Lung (tissue), 12 donors: ENCODE measurements around the gene EID1. TPM values are rescaled to one million over a fixed set of nuclear protein-coding genes. Genes with fewer than 3 reads are reported as not detected.

Experiments
- ATAC-seq: fragments of 200-7000 bp; cut with Tn5 transposase; one replicate; pipeline ENCODE4 v1.9.1; 2020; ENCODE audit warnings: moderate number of reproducible peaks; ENCODE audit not compliant: insufficient read depth, low FRiP score
- DNase-seq, 3 donors: peaks; one replicate each; pipeline ENCODE4 v3.0.0-alpha.2; 2013 to 2017
- H3K27ac ChIP-seq, 2 donors: one replicate each; pipeline ENCODE4 v1.5.1; 2013; ENCODE audit warnings: mild to moderate bottlenecking in 2 of 2, moderate library complexity in 2 of 2, control low read depth in 1 of 2, inconsistent platforms in 1 of 2, low read depth in 1 of 2, low read length in 1 of 2
- H3K27me3 ChIP-seq, 3 donors: one replicate each; pipeline ENCODE4 v1.5.1; 2013; ENCODE audit warnings: low read length in 2 of 3; ENCODE audit not compliant: control insufficient read depth in 3 of 3, insufficient read depth in 3 of 3
- H3K36me3 ChIP-seq, 4 donors: one replicate each; pipeline ENCODE4 v1.5.1; 2013; ENCODE audit warnings: low read length in 4 of 4, mild to moderate bottlenecking in 1 of 4, moderate library complexity in 1 of 4; ENCODE audit not compliant: control insufficient read depth in 4 of 4, insufficient read depth in 4 of 4
- H3K4me1 ChIP-seq, 5 donors: one replicate each; pipeline ENCODE4 v1.5.1; 2013; ENCODE audit warnings: low read length in 5 of 5, mild to moderate bottlenecking in 2 of 5, moderate library complexity in 1 of 5; ENCODE audit not compliant: control insufficient read depth in 5 of 5, insufficient read depth in 5 of 5
- H3K4me3 ChIP-seq: one replicate; pipeline ENCODE4 v1.5.1; 2013; ENCODE audit warnings: mild to moderate bottlenecking, control low read depth, moderate library complexity
- H3K9ac ChIP-seq, 2 donors: one replicate each; pipeline ENCODE4 v1.5.1; 2013; ENCODE audit warnings: low read length in 2 of 2, control low read depth in 1 of 2; ENCODE audit not compliant: insufficient read depth in 1 of 2
- H3K9me3 ChIP-seq, 4 donors: one replicate each; pipeline ENCODE4 v1.5.1; 2013; ENCODE audit warnings: low read length in 3 of 4, mild to moderate bottlenecking in 1 of 4, moderate library complexity in 1 of 4; ENCODE audit not compliant: control insufficient read depth in 4 of 4, insufficient read depth in 3 of 4
- CTCF ChIP-seq: IDR thresholded peaks from 2 replicates; pipeline ENCODE4 v1.5.1; 2012; ENCODE audit warnings: mild to moderate bottlenecking; ENCODE audit errors: control extremely low read depth, extremely low read depth
- WGBS, 2 donors: extraction: QIAGEN DNeasy Blood & Tissue Kit; methylation state at CpG; one replicate each; pipeline ENCODE4 v1.1.7; 2013; 5-methylcytosine and 5-hydroxymethylcytosine counted together
- polyA plus RNA-seq, 2 donors: library from polyadenylated mRNA; stranded (reverse); fragments of 200-250 nt; gene quantifications; one replicate each; pipeline ENCODE4 v1.2.1, GENCODE V29; 2013
- total RNA-seq, 2 donors: library from RNA; depleted of rRNA in 1 of 2; stranded (reverse); fragments of >200 nt in 1 of 2; gene quantifications; one replicate each; pipeline ENCODE4 v1.2.1, GENCODE V29; 2014 to 2021
- donor health status: control.
- donor health status: control.
- donor health status: Bipolar disorder and iron deficiency.
- donor health status: healthy.
- donor health status: DM: yes; HTN: yes; CAD: no.

The EID1 gene
- total and polyA plus RNA-seq, 4 donors = 82.7 to 139 (median 86.6) TPM

- ATAC-seq (no peak), DNase-seq (no peak)
- Histone ChIP-seq H3K9me3 (no peaks in the 10 kb centered on the region), H3K9ac (no peak overlapping the region), H3K4me1 (peaks cover 0 to 17% (median 8%) of the 10 kb centered on the region in 5 donors), H3K27me3 (no peaks in the 10 kb centered on the region), H3K27ac (no peak overlapping the region), H3K4me3 (no peak overlapping the region), H3K36me3 (peaks cover 0 to 3% (median 2%) of the 10 kb centered on the region in 4 donors)
- TF ChIP-seq CTCF = no peak
- WGBS, 2 donors = 82 to 94% methylated on average over 2 of the region's 2 CpGs
Observed at GRCh38 chr15:48875241-48875960, 2.5 kb upstream of the EID1 start.

- TF ChIP-seq CTCF = no peak
- 88 to 93% methylated on average over 3 of the region's 3 CpGs for WGBS, 2 donors
- Histone ChIP-seq H3K36me3 (peaks cover 0 to 3% (median 2%) of the 10 kb centered on the region in 4 donors), H3K4me3 (no peak overlapping the region), H3K27me3 (no peaks in the 10 kb centered on the region), H3K9ac (no peak overlapping the region), H3K4me1 (peaks cover 0 to 17% (median 9%) of the 10 kb centered on the region in 5 donors), H3K27ac (no peak overlapping the region), H3K9me3 (no peaks in the 10 kb centered on the region)
- no peak for DNase-seq
- ATAC-seq = no peak
Observed at GRCh38 chr15:48876057-48876456, 1.9 kb upstream of the EID1 start.

GRCh38 chr15:48880070-48880634 is 2.2 kb downstream of the EID1 start:
- H3K27me3 ChIP-seq = no peaks in the 10 kb centered on the region
- 72 to 73% methylated on average over 3 of the region's 3 CpGs for WGBS, 2 donors
- peak overlapping the region in 1 of 2 donors; percentile 2 for H3K27ac ChIP-seq
- no peak for ATAC-seq
- H3K36me3 ChIP-seq = peaks cover 0 to 3% (median 1%) of the 10 kb centered on the region in 4 donors
- no peak for DNase-seq
- peaks cover 0 to 17% (median 9%) of the 10 kb centered on the region in 5 donors for H3K4me1 ChIP-seq
- no peak overlapping the region for H3K4me3 ChIP-seq
- H3K9me3 ChIP-seq = no peaks in the 10 kb centered on the region
- no peak overlapping the region for H3K9ac ChIP-seq
- no peak for TF ChIP-seq CTCF
